Mononuclear cell (primary cell): Measurements from ENCODE around the gene SSR1. TPM values are rescaled to one million over a fixed set of nuclear protein-coding genes. Genes with fewer than 3 reads are reported as not detected.
A peak's percentile ranks its signal among the peaks of the same experiment; 100 is the strongest.
"Not testable (repeated sequence)": the region's sequence is repeated elsewhere in the genome, so short reads cannot be mapped to it uniquely, and the experiment has no call there.

ENCODE experiments used
- H3K27me3 ChIP-seq: 2 replicates; pipeline ENCODE4 v1.6.0; 2011; ENCODE audit warnings: low read length, control low read depth; ENCODE audit not compliant: insufficient read depth
- H3K4me1 ChIP-seq: 2 replicates; pipeline ENCODE4 v1.5.1; 2011; ENCODE audit warnings: mild to moderate bottlenecking, low read length, control low read depth; ENCODE audit not compliant: insufficient read depth
- H3K4me3 ChIP-seq: 2 replicates; pipeline ENCODE4 v1.5.1; 2011; ENCODE audit warnings: mild to moderate bottlenecking, low read length, moderate library complexity
- H3K9me3 ChIP-seq: 2 replicates; pipeline ENCODE4 v1.5.1; 2011; ENCODE audit warnings: low read depth, mild to moderate bottlenecking, control low read depth, low read length
- total RNA-seq: library from RNA; depleted of rRNA; stranded (reverse); fragments of >200 nt; gene quantifications from one replicate; pipeline ENCODE4 v1.2.3, GENCODE V29; 2012

SSR1 gene
- total RNA-seq, 1 donor = 74.5 TPM

DNA sequence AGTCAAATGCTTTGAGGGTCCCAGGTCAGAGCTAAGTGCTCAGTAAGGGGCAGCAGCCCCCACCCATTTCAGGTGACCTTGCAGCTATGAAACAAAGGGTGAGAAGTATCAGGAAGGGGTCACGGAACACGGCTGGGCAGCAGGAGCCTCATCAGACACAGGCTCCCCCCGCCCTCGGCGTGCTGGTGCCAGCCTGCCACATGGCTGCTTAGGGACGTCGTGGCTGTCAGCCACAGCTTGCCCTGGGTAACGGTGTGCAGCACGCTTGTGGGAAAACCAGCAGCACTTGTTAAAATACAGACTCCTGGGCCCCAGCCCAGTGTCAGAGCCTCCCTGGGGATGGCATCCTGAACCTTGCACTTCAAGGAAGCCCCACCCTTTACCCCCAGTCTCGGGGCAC, 39.3 kb downstream of the SSR1 start:
- peaks cover 36% of the 10 kb centered on the region for H3K4me1 ChIP-seq
- H3K4me3 ChIP-seq = no peak overlapping the region
- no peaks in the 10 kb centered on the region for H3K9me3 ChIP-seq

DNA sequence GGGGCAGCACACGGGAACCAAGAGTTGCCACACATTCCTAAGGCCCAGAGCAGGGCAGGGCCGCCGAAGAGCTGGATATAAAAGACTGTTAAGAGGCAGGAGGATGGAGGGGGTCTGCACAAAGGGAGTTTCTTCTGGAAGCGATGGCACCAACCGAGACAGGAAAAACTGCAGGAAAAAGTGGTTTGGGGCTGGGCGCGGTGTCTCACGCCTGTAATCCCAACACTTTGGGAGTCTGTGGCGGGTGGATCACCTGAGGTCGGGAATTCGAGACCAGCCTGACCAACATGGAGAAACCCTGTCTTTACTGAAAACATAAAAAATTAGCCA, 41.8 kb downstream of the SSR1 start:
- Histone ChIP-seq H3K27me3 (no peaks in the 10 kb centered on the region), H3K9me3 (no peaks in the 10 kb centered on the region), H3K4me3 (no peak overlapping the region), H3K4me1 (peaks cover 30% of the 10 kb centered on the region)

More for the DNA sequence above, 39.3 kb downstream of the SSR1 start:
- H3K27me3 ChIP-seq = no peaks in the 10 kb centered on the region

DNA sequence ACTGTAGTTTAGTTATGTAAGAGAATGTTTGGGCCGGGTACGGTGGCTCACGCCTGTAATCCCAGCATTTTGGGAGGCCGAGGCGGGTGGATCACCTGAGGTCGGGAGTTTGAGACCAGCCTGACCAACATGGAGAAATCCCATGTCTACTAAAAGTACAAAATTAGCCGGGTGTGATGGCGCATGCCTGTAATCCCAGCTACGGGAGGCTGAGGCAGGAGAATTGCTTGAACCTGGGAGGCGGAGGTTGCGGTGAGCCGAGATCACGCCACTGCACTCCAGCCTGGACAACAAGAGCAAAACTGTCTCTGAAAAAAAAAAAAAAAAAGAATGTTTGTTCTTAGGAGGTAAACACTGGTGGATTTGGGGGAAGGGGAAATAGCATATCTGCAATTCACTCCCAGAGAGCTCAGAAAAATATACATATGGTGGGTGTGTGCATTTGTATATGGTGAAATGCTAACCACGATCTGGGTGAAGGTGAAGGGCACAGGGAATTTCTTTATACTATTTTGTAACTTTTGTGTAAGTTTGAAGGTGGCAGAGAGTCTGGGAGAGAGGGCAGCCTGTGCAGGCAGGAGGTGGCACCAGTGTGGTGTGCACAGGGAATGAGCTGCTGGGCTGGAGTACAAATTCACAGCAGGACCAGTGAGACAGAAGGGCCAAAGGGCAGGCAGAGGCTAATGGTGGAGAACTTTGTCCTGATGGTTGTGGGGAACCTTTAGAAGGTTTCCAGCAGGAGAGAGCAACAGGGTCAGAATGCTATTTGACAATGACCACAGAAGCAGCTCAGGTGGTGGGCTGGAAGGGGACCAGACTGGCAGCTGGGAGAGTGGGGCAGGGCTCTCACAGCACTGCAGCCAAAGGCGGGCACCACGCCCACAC, 42.4 kb downstream of the SSR1 start:
- no peak overlapping the region for H3K4me3 ChIP-seq
- no peaks in the 10 kb centered on the region for H3K27me3 ChIP-seq
- H3K4me1 ChIP-seq = peaks cover 30% of the 10 kb centered on the region
- no peaks in the 10 kb centered on the region for H3K9me3 ChIP-seq

DNA sequence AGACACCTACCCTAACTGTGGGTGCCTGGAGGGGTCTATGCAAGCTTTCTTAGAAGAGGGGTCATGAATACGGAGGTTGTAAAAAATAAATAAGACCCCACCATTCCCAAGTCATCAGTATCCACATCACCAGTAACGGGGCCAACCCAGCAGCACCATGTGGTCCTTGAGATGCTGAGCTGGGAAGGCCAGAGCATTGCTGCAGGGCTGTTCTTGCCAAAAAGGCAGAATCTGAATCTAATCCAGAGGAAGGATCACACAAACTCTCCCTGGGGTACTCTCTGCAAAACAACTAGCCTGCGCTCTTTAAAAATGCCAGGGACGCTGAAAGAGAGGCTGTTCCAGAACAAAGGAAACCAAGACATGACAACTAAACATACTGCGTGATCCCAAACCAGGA, 43.2 kb downstream of the SSR1 start:
- no peak overlapping the region for H3K4me3 ChIP-seq
- H3K9me3 ChIP-seq = no peaks in the 10 kb centered on the region
- H3K4me1 ChIP-seq = peaks cover 30% of the 10 kb centered on the region

DNA sequence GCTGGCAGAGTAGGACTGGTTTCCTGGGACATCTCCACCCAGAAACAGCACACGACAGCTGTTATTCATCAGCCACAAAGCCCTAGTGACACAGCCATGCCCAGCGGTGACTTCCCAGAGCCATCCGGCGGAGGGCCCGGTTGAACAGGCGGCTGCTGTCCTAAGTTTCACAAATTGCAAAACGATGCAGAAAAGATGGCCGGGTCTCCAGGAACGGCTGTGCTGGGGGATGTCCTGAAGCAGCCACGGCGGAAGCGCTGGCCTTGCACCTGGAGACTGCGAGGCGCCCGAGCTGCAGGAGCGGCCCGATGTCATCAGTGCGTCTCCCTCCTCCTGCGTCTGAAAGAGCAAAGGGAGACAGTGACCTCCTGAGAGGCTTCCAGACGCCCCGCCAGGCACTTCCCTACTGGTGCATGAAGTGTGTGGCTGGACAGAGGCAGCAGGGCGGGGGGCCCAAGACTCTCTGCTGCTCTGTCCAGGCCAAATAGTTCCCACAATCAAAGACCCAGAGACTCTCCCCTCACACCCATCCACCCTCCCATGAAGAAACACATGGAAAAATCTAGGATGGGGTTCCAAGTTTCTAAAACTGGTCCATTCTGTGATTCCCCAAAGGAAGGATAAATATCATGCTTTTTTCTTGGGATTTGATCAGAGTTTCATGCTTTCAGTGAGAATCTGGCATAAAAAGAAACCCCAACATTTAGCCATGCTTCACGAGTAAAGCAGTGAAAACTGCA, 44.0 kb downstream of the SSR1 start:
- peaks cover 33% of the 10 kb centered on the region for H3K4me1 ChIP-seq
- no peaks in the 10 kb centered on the region for H3K27me3 ChIP-seq
- no peak overlapping the region for H3K4me3 ChIP-seq
- no peaks in the 10 kb centered on the region for H3K9me3 ChIP-seq

More for the DNA sequence above, 43.2 kb downstream of the SSR1 start:
- H3K27me3 ChIP-seq = no peaks in the 10 kb centered on the region

DNA sequence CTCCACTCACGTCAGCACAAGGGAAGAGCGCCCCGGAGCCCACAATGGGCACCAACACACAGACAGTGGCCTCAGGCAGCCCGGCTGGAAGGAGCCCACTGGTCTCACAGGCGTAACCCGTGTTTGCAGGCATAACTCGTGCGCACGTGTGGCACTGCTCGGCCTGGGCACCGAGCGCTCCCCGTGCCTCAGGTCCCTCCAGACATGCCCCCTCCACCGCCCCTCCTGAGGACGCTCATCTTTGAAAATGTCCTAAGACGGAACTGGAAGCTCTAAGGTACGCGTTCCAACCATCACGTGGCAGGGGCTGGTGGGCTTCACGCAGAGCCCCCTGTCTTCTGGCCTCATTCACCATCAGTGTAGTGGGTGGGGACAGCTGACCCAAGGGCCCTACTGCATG, 44.6 kb downstream of the SSR1 start:
- peaks cover 39% of the 10 kb centered on the region for H3K4me1 ChIP-seq
- no peak overlapping the region for H3K4me3 ChIP-seq
- H3K9me3 ChIP-seq = no peaks in the 10 kb centered on the region
- no peaks in the 10 kb centered on the region for H3K27me3 ChIP-seq

DNA sequence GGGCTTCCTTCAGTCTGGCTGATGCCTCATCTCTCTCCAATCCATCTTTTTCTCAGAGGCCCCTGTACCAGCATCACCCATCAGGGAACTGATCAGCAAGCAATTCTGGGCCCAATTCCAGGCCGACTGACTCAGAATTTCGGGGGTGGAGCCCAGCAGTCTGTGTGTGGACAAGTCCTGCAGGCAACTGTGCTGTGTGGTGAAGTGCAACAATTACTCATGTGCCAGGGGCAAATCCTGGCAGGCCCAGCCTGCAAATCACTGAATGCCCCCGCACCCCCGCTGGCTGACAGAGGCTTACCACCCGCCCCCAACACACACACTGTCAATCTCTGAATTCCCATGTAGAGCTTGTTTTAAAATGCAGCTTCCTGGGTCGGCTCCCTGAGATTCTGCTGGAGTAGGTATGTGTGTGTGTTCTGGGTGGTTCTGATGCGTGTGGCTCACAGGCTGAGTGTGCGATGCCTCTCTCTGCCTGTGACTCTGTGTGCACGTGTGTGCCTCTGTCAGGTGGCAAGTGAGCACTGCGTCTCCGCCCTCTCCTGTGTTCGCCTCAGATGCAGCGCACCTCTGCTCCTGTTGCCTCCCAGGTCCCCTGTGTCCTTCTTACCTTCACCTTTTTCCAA, 45.4 kb downstream of the SSR1 start:
- peaks cover 46% of the 10 kb centered on the region for H3K4me1 ChIP-seq
- H3K27me3 ChIP-seq = no peaks in the 10 kb centered on the region

DNA sequence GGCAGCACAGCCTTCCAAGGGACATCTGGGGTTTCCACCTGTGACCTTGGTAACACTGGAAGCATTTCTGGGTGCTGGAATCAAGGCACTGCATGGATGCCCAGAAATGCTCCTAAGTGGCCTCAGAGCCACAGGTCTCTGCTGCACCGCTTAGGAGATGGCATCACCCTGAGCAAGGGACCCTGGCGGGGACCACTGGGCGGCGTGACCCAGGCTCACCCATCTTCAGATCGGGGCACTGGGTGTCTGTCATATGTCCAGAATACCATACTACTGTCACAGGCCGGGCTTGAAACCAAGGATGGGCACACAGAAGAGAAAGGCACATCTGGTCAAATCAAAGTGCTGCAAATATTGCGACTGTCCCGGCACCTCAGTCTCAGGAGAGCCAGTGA, 45.9 kb downstream of the SSR1 start:
- Histone ChIP-seq H3K27me3 (no peaks in the 10 kb centered on the region), H3K4me3 (no peak overlapping the region), H3K9me3 (no peaks in the 10 kb centered on the region), H3K4me1 (peaks cover 52% of the 10 kb centered on the region)

More for the DNA sequence above, 45.4 kb downstream of the SSR1 start:
- Histone ChIP-seq H3K9me3 (no peaks in the 10 kb centered on the region), H3K4me3 (no peak overlapping the region)

DNA sequence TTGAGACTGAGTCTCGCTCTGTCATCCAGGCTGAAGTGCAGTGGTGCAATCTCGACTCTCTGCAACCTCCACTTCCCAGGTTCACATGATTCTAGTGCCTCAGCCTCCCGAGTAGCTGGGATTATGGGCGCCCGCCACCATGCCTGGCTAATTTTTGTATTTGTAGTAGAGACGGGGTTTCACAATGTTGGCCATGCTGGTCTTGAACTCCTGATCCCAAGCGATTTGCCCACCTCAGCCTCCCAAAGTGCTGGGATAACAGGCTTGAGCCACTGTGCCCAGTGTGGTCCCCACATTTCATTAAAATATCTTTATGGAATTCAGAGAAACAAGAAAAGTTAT, 47.6 kb downstream of the SSR1 start:
- not testable (repeated sequence) for H3K4me3 ChIP-seq, H3K9me3 ChIP-seq, H3K27me3 ChIP-seq
- H3K4me1 ChIP-seq = peaks cover 61% of the 10 kb centered on the region

DNA sequence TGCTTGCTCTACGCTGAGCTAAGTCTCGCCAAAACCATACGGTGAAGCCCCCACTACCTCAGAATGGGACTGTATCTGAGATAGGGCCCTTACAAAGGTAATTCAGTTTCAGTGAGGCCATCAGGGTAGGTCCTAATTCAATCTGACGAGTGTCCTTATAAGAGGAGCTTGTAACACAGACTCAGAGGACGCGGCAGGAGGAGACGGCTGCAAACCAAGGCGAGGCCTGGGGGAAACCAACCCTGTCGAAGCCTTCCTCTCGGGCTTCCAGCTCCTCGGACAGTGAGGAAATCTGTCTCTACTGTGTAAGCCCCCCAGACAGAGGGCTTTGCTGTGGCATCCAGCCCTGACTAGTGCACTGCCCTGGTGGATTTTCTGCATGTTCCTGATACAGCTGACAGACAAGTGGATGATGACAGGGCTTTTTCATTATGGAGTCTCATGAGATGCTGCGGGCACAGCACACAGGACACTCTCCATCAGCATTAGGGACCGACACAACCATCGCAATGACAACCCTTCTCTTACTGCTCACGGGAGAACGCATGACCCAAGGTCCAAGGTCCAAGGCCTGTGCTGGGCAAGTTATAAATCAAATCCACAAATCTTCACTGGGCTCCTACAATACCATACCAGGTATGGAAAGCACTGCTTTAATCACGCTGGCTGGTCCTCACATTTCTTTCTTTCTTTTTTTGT, 48.2 kb downstream of the SSR1 start:
- Histone ChIP-seq H3K9me3 (no peaks in the 10 kb centered on the region), H3K27me3 (no peaks in the 10 kb centered on the region), H3K4me3 (no peak overlapping the region), H3K4me1 (peaks cover 67% of the 10 kb centered on the region)

DNA sequence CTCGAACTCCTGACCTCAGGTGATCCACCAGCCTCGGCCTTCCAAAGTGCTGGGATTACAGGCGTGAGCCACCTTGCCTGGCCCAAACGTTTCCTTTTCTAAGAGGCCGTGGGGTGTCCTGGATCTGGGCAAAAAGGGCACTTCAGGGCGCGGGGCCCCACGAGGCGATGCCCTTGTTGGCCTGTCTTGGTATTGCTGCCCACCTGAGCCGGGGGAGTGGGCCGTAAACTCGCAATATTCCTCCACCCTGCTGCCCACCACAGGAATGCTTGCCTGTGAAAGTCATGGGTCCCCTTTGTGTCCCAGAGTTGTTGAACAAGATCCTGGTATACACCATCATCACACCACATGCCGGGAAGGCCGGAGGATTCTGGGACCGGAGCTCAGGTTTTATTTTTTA, 49.0 kb downstream of the SSR1 start:
- Histone ChIP-seq H3K4me3 (no peak overlapping the region), H3K4me1 (peaks cover 67% of the 10 kb centered on the region), H3K9me3 (no peaks in the 10 kb centered on the region), H3K27me3 (no peaks in the 10 kb centered on the region)

DNA sequence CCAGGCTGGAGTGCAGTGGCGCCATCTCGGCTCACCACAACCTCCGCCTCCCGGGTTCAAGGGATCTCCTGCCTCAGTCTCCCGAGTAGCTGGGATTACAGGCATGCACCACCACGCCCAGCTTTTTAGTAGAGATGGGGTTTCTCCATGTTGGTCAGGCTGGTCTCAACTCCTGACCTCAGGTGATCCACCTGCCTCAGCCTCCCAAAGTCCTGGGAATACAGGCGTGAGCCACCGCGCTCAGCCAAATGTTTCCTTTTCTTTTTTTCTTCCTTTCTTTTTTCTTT, 49.5 kb downstream of the SSR1 start:
- not testable (repeated sequence) for H3K4me3 ChIP-seq, H3K9me3 ChIP-seq, H3K27me3 ChIP-seq
- H3K4me1 ChIP-seq = peaks cover 68% of the 10 kb centered on the region

DNA sequence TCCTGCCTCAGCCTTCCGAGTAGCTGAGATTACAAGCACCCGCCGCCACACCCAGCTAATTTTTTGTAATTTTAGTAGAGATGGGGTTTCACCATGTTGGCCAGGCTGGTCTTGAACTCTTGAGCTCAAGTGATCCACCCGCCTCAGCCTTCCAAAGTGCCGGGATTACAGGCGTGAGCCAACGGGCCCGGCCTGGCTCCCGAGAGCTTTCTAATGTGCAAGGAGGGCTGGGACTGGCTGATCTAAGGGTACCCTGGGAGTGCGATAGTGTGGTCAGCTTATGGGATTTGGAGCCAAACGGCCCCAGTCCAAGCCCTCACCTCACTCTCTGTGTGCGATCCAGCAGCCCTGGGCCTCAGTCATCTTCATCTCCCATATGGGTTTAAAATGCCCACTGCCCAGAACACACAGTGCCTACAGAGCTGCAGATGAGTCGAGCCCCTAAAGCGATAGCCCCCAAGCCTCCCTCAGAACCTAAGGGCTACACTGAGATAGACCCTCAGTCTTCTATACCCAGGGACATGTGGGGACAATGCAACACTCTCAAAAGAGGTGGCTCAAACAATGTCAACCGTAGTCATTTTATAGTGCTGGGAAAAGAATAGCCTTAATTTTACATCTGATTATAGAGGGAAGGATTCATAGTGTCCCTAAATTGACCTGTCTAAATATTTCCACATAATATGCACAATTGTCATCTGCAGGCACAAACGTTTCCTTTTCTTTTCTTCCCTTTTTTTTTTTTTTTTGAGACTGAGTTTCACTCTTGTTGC, 50.1 kb downstream of the SSR1 start:
- H3K4me3 ChIP-seq = no peak overlapping the region
- no peaks in the 10 kb centered on the region for H3K27me3 ChIP-seq
- H3K9me3 ChIP-seq = no peaks in the 10 kb centered on the region
- H3K4me1 ChIP-seq = peaks cover 73% of the 10 kb centered on the region

DNA sequence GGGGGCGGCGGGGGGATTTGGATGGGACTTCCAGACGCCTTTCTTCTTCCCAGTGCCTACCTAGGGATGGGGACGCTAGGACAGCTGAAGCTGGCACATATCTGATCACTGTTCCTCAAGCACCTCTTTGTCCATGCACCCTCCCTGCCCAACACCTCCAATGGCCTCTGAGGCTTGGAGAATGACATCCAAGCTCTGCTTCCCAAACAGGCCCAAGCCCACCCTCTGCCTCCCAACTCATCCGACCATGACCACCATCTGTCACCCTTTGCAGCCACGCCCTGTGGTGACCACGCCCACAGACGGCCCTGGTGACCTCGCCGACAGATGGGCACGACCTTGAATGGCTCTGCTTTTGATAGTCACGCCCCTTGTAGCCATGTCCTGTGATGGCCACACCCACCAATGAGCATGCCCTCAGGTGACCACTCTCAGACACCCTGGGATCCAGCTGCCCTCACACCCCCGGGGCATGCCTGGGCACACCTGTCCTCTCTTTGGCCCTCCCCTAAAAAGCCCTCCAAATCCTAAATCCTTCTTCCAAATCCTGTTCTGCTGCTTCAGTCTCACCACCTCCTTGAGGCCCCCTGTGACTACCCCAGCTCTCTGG, 51.0 kb downstream of the SSR1 start:
- Histone ChIP-seq H3K4me3 (peak overlapping the region; percentile 48), H3K9me3 (no peaks in the 10 kb centered on the region), H3K4me1 (peaks cover 64% of the 10 kb centered on the region), H3K27me3 (no peaks in the 10 kb centered on the region)
